Brain microvascular endothelial cell (primary cell): ENCODE results near the gene RANBP17.
"Not testable (repeated sequence)": the region's sequence is repeated elsewhere in the genome, so short reads cannot be mapped to it uniquely, and the experiment has no call there.

Source experiments
- DNase-seq: peaks from one replicate; pipeline ENCODE4 v3.0.0-alpha.2; 2020
- H3K27ac ChIP-seq: fragments of 250-450 bp; sonication (Bioruptor Pico); 2 replicates; pipeline ENCODE4 v1.5.1; 2020; ENCODE audit warnings: mild to moderate bottlenecking, moderate library complexity
- H3K27me3 ChIP-seq: fragments of 250-450 bp; sonication (Bioruptor Pico); replicated peaks from 2 replicates; pipeline ENCODE4 v1.5.1; 2020; ENCODE audit warnings: mild to moderate bottlenecking
- H3K36me3 ChIP-seq: fragments of 250-450 bp; sonication (Bioruptor Pico); replicated peaks from 2 replicates; pipeline ENCODE4 v1.5.1; 2020; ENCODE audit warnings: mild to moderate bottlenecking
- H3K4me3 ChIP-seq: 2 replicates; pipeline ENCODE4 v1.5.1; 2011; ENCODE audit warnings: low read depth, mild to moderate bottlenecking, control low read depth, low read length, moderate library complexity
- CTCF ChIP-seq: IDR thresholded peaks from 2 replicates; pipeline ENCODE4 v1.5.1; 2011; ENCODE audit warnings: low read depth, mild to moderate bottlenecking, moderate library complexity, low read length, control low read depth, inconsistent platforms; ENCODE audit errors: missing control alignments
- in situ Hi-C: cut with HindIII; loops from 2 replicates; pipeline ENCODE4 v1.10.0; 2017; ENCODE audit warnings: low sequenced_read_pairs, low pct_ligation_motif_present

The RANBP17 gene

GRCh38 chr5:170821257-170821800 is 40.5 kb upstream of the RANBP17 start:
- in situ Hi-C loops: no loop called here
- H3K4me3 ChIP-seq: no peak overlapping the region
- no peak for TF ChIP-seq CTCF
- no peaks in the 10 kb centered on the region for H3K27me3 ChIP-seq
- no peaks in the 10 kb centered on the region for H3K36me3 ChIP-seq
- no peak for DNase-seq
- H3K27ac ChIP-seq: no peak overlapping the region

GRCh38 chr5:170826117-170826516 is 35.7 kb upstream of the RANBP17 start:
- no peak overlapping the region for H3K4me3 ChIP-seq
- no peaks in the 10 kb centered on the region for H3K27me3 ChIP-seq
- in situ Hi-C loops: no loop called here
- DNase-seq: no peak
- no peaks in the 10 kb centered on the region for H3K36me3 ChIP-seq
- H3K27ac ChIP-seq: no peak overlapping the region
- no peak for TF ChIP-seq CTCF

- Histone ChIP-seq H3K27ac (no peak overlapping the region), H3K36me3 (no peaks in the 10 kb centered on the region), H3K4me3 (no peak overlapping the region), H3K27me3 (no peaks in the 10 kb centered on the region)
- DNase-seq: no peak
- in situ Hi-C loops: no loop called here
- TF ChIP-seq CTCF: no peak
Measured at GRCh38 chr5:170832241-170832640, 29.6 kb upstream of the RANBP17 start.

GRCh38 chr5:170833981-170834380 is 27.8 kb upstream of the RANBP17 start:
- H3K27me3 ChIP-seq, H3K27ac ChIP-seq, H3K36me3 ChIP-seq, in situ Hi-C loops, H3K4me3 ChIP-seq, DNase-seq: not testable (repeated sequence)

- H3K4me3 ChIP-seq: no peak overlapping the region
- no peak for TF ChIP-seq CTCF
- no peaks in the 10 kb centered on the region for H3K27me3 ChIP-seq
- no peak for DNase-seq
- in situ Hi-C loops: no loop called here
- H3K27ac ChIP-seq: no peak overlapping the region
- H3K36me3 ChIP-seq: no peaks in the 10 kb centered on the region
Measured at GRCh38 chr5:170836226-170836625, 25.6 kb upstream of the RANBP17 start.

GRCh38 chr5:170843870-170844269 is 17.9 kb upstream of the RANBP17 start:
- Histone ChIP-seq H3K27ac (no peak overlapping the region), H3K27me3 (no peaks in the 10 kb centered on the region), H3K36me3 (no peaks in the 10 kb centered on the region), H3K4me3 (no peak overlapping the region)
- no peak for TF ChIP-seq CTCF
- in situ Hi-C loops: no loop called here
- no peak for DNase-seq
